Activated B cell treated with CpG ODN at 0.5 μM for 24 hours (primary cell): ENCODE measurements around the gene CCNB2. TPM values are rescaled to one million over a fixed set of nuclear protein-coding genes. Genes with fewer than 3 reads are reported as not detected.
"Not testable (repeated sequence)": the region's sequence is repeated elsewhere in the genome, so short reads cannot be mapped to it uniquely, and the experiment has no call there.

ENCODE experiments used
- ATAC-seq: fragments of 200-7000 bp; cut with Tn5 transposase; one replicate; pipeline ENCODE4 v1.10.0; 2021; ENCODE audit warnings: low read depth, mild to moderate bottlenecking, moderate library complexity
- CTCF ChIA-PET: fragments of 350-600 bp; sonication (Branson Sonifier 250); formaldehyde crosslinking; loops from one replicate; lab custom pipeline; 2021; ENCODE audit warnings: antibody characterized with exemption; lab: Charles Lee
- POLR2A ChIA-PET: fragments of 350-600 bp; sonication (Branson Sonifier 250); formaldehyde crosslinking; loops from one replicate; lab custom pipeline; 2021; ENCODE audit warnings: antibody characterized with exemption; lab: Charles Lee
- DNase-seq: peaks from one replicate; pipeline ENCODE4 v3.0.0; 2022
- H3K27ac Mint-ChIP-seq: one replicate; pipeline ENCODE4 v1.8.0; 2020; ENCODE audit warnings: mixed read lengths
- H3K27me3 Mint-ChIP-seq: one replicate; pipeline ENCODE4 v1.8.0; 2021; ENCODE audit warnings: mixed read lengths
- H3K36me3 Mint-ChIP-seq: one replicate; pipeline ENCODE4 v1.8.0; 2021; ENCODE audit warnings: low read depth, mixed read lengths
- H3K4me1 Mint-ChIP-seq: one replicate; pipeline ENCODE4 v1.8.0; 2021; ENCODE audit warnings: mixed read lengths
- H3K4me3 Mint-ChIP-seq: one replicate; pipeline ENCODE4 v1.8.0; 2020; ENCODE audit warnings: mild to moderate bottlenecking, mixed read lengths
- H3K9me3 Mint-ChIP-seq: one replicate; pipeline ENCODE4 v1.8.0; 2020; ENCODE audit warnings: mixed read lengths
- CTCF ChIP-seq: fragments of 200-600 bp; IDR thresholded peaks from one replicate; pipeline ENCODE4 v1.8.0; 2022; ENCODE audit warnings: antibody characterized with exemption, mild to moderate bottlenecking
- intact Hi-C: fragments of 100-400 bp; cut with micrococcal nuclease; formaldehyde crosslinking; loops from one replicate; pipeline ENCODE4 v1.15.1; 2024
- total RNA-seq: library from RNA; stranded (reverse); gene quantifications from 2 replicates; pipeline ENCODE4 v1.2.3, GENCODE V29; 2022

CCNB2 gene
- total RNA-seq, 1 donor from 2014 or later = 0.82 TPM

GRCh38 chr15:59140422-59141226, 35.7 kb downstream of the CCNB2 start:
- Mint-ChIP-seq H3K4me3 (no peak overlapping the region), H3K36me3 (peaks cover 49% of the 10 kb centered on the region), H3K4me1 (peaks cover 10% of the 10 kb centered on the region), H3K27ac (no peak overlapping the region), H3K9me3 (no peaks in the 10 kb centered on the region), H3K27me3 (no peaks in the 10 kb centered on the region)
- POLR2A ChIA-PET = interaction anchor here (0.6 kb wide), 1 partner anchor 375 kb away, joined by 4 read pairs; no protein-coding TSS in a partner anchor
- CTCF ChIA-PET = no interaction called here
- no peak for TF ChIP-seq CTCF
- DNase-seq (no peak), ATAC-seq (no peak)
- intact Hi-C loops = no loop called here

- H3K4me3 Mint-ChIP-seq = no peak overlapping the region
- H3K36me3 Mint-ChIP-seq = peaks cover 46% of the 10 kb centered on the region
- ChIA-PET POLR2A (no interaction called here), CTCF (no interaction called here)
- DNase-seq (no peak), ATAC-seq (no peak)
- TF ChIP-seq CTCF = no peak
- no peaks in the 10 kb centered on the region for H3K27me3 Mint-ChIP-seq
- H3K9me3 Mint-ChIP-seq = no peaks in the 10 kb centered on the region
- H3K27ac Mint-ChIP-seq = no peak overlapping the region
- intact Hi-C loops = no loop called here
- peaks cover 4% of the 10 kb centered on the region for H3K4me1 Mint-ChIP-seq
Observed at GRCh38 chr15:59143281-59143680, 38.3 kb downstream of the CCNB2 start.

- H3K27ac Mint-ChIP-seq = not testable (repeated sequence)
Observed at GRCh38 chr15:59144594-59144993, 39.6 kb downstream of the CCNB2 start.

GRCh38 chr15:59147666-59148065, 42.7 kb downstream of the CCNB2 start:
- Mint-ChIP-seq H3K4me1 (no peaks in the 10 kb centered on the region), H3K27me3 (no peaks in the 10 kb centered on the region), H3K9me3 (no peaks in the 10 kb centered on the region), H3K27ac (no peak overlapping the region), H3K4me3 (no peak overlapping the region), H3K36me3 (peaks cover 79% of the 10 kb centered on the region)
- DNase-seq (no peak), ATAC-seq (no peak)
- CTCF ChIA-PET = interaction anchor here (2.0 kb wide), 1 partner anchor 10 kb away, joined by 5 read pairs; no protein-coding TSS in a partner anchor
- POLR2A ChIA-PET = no interaction called here
- no peak for TF ChIP-seq CTCF
- intact Hi-C loops = no loop called here

More at GRCh38 chr15:59144594-59144993, 39.6 kb downstream of the CCNB2 start:
- CTCF ChIA-PET, H3K27me3 Mint-ChIP-seq, DNase-seq, H3K9me3 Mint-ChIP-seq, H3K4me1 Mint-ChIP-seq, H3K4me3 Mint-ChIP-seq, POLR2A ChIA-PET, ATAC-seq, intact Hi-C loops: not testable (repeated sequence)
- peaks cover 54% of the 10 kb centered on the region for H3K36me3 Mint-ChIP-seq

- Mint-ChIP-seq H3K4me1 (no peaks in the 10 kb centered on the region), H3K27ac (no peak overlapping the region), H3K9me3 (no peaks in the 10 kb centered on the region), H3K27me3 (no peaks in the 10 kb centered on the region), H3K36me3 (peaks cover 81% of the 10 kb centered on the region), H3K4me3 (no peak overlapping the region)
- ChIA-PET CTCF (interaction anchor here (1.2 to 2.0 kb wide), 2 partner anchors 10 to 380 kb away, joined by 3 to 5 read pairs; no protein-coding TSS in a partner anchor), POLR2A (no interaction called here)
- intact Hi-C loops = no loop called here
- ATAC-seq (no peak), DNase-seq (no peak)
- TF ChIP-seq CTCF = no peak
Observed at GRCh38 chr15:59148153-59148833, 43.3 kb downstream of the CCNB2 start.
